Heart left ventricle (tissue), 16 donors: Measurements from ENCODE around the gene INPP4A. TPM values are rescaled to one million over a fixed set of nuclear protein-coding genes. Genes with fewer than 3 reads are reported as not detected.

ENCODE experiments used
- ATAC-seq, 4 donors: fragments of 200-7000 bp; cut with Tn5 transposase; one replicate each; pipeline ENCODE4 v1.9.1; 2020 to 2022; ENCODE audit warnings: moderate library complexity in 4 of 4, mild to moderate bottlenecking in 3 of 4, moderate number of reproducible peaks in 1 of 4
- DNase-seq, 5 donors: peaks; one replicate each; pipeline ENCODE4 v3.0.0-alpha.2; 2020
- H3K27ac ChIP-seq, 12 donors: fragments of 200-600 bp; sonication (generic) in 4 of 12; one replicate each; pipeline versions ENCODE4 v1.5.0 to v1.8.0; 2016 to 2022; ENCODE audit warnings: mild to moderate bottlenecking in 2 of 12
- H3K27me3 ChIP-seq, 9 donors: fragments of 200-600 bp; sonication (generic) in 2 of 9; one replicate each; pipeline versions ENCODE4 v1.5.1 to v1.8.0; 2016 to 2022; ENCODE audit warnings: mild to moderate bottlenecking in 3 of 9
- H3K36me3 ChIP-seq, 9 donors: fragments of 200-600 bp; sonication (generic) in 2 of 9; one replicate each; pipeline versions ENCODE4 v1.5.0 to v1.8.0; 2018 to 2022; ENCODE audit warnings: mild to moderate bottlenecking in 2 of 9
- H3K4me1 ChIP-seq, 12 donors: fragments of 200-600 bp; sonication (generic) in 4 of 12; one replicate each; pipeline versions ENCODE4 v1.5.0 to v1.8.0; 2016 to 2022; ENCODE audit warnings: mild to moderate bottlenecking in 3 of 12
- H3K4me3 ChIP-seq, 12 donors: fragments of 200-600 bp; sonication (generic) in 4 of 12; one replicate each; pipeline versions ENCODE4 v1.5.0 to v1.8.0; 2017 to 2022; ENCODE audit warnings: mild to moderate bottlenecking in 9 of 12, moderate library complexity in 4 of 12
- H3K9me3 ChIP-seq, 12 donors: fragments of 200-600 bp; sonication (generic) in 4 of 12; one replicate each; pipeline versions ENCODE4 v1.5.0 to v1.8.0; 2016 to 2022; ENCODE audit warnings: mild to moderate bottlenecking in 1 of 12
- CTCF ChIP-seq, 12 donors: fragments of 200-600 bp; sonication (generic) in 4 of 12; IDR thresholded peaks; one replicate each; pipeline versions ENCODE4 v1.5.0 to v1.8.0; 2018 to 2022; ENCODE audit warnings: antibody characterized with exemption in 12 of 12, mild to moderate bottlenecking in 5 of 12
- POLR2A ChIP-seq, 2 donors: fragments of 450-650 bp; IDR thresholded peaks; one replicate each; pipeline ENCODE4 v1.6.1; 2017; ENCODE audit warnings: antibody characterized with exemption in 2 of 2, mild to moderate bottlenecking in 2 of 2, moderate library complexity in 2 of 2
- WGBS, 4 donors: extraction: QIAGEN DNeasy Blood & Tissue Kit in 2 of 4; methylation state at CpG; one replicate each; pipeline versions ENCODE4 v1.1.5 to v1.1.7; 2013 to 2018; 5-methylcytosine and 5-hydroxymethylcytosine counted together
- intact Hi-C, 10 donors: fragments of 100-400 bp; cut with DNase I; formaldehyde crosslinking; loops; one replicate each; pipeline versions ENCODE4 v1.11.1 to v1.14.2; 2022
- polyA plus RNA-seq, 2 donors: library from polyadenylated mRNA; stranded (reverse); fragments of 200-250 nt; gene quantifications; one replicate each; pipeline ENCODE4 v1.2.3, GENCODE V29; 2013
- total RNA-seq, 9 donors: library from RNA; depleted of rRNA in 2 of 9; stranded (reverse); fragments of >200 nt in 2 of 9; fragmentation: NEBNext Ultra II Directional in 3 of 9; extraction: Animal tissue kit (Norgen Biotek cat#: 25700) in 3 of 9; gene quantifications; one replicate each; pipeline versions ENCODE4 v1.1.0 to v1.2.4, GENCODE V29; 2016 to 2023
- donor health status: ischemic (EF 13 %, LVEDD 7.1; RV severe dilation, severe dysfunction).
- donor health status: healthy with polysubstance abuse.
- donor health status: DM: no; HTN: yes; CAD: no.
- donor health status: DM: no; HTN: no; CAD: no.
- donor health status: ischemic (EF 25% LVEDD 6.9; RV normal size, moderate dysfunction).
- donor health status: ischemic (EF 25% LVEDD 5.7; RV mildly dilated, moderate dysfunction).
- donor health status: healthy.
- donor health status: DM: yes; HTN: yes; CAD: no.
- donor health status: ischemic (EF 35%, LVEDD 5.7; RV mildly dilated, moderate dysfunction).
- donor health status: nonischemic (EF 11% LVEDD 7.7; RV severe dilation, severe dysfunction).
- donor health status: DM: yes; HTN: yes; CAD: no.
- donor health status: PGD.
- donor health status: ischemic (EF 29% LVEDD 5.4; RV normal size, mild dysfunction).
- donor health status: nonischemic (EF 23%, LVEDD 6.1; RV moderate dilation, normal function).

INPP4A gene
- total and polyA plus RNA-seq, 11 donors: 5.1 to 30.5 (median 20.3) TPM

- no peak for ATAC-seq
- Histone ChIP-seq H3K4me1 (peaks cover 0 to 18% (median 7%) of the 10 kb centered on the region in 12 donors), H3K9me3 (no peaks in the 10 kb centered on the region), H3K27ac (no peak overlapping the region), H3K27me3 (no peaks in the 10 kb centered on the region), H3K36me3 (peaks cover 0 to 98% (median 71%) of the 10 kb centered on the region in 9 donors), H3K4me3 (no peak overlapping the region)
- intact Hi-C loops: no loop called here
- no peak for TF ChIP-seq CTCF (IDR thresholded peaks at IDR 0.05)
- TF ChIP-seq POLR2A (IDR thresholded peaks at IDR 0.05): no peak
- 93 to 96% (median 95%) methylated on average over 6 of the region's 6 CpGs for WGBS, 4 donors
- no peak for DNase-seq
Measured at GRCh38 chr2:98551316-98551715, 106.7 kb downstream of the INPP4A start.

GRCh38 chr2:98552499-98553179, 108.0 kb downstream of the INPP4A start:
- no peaks in the 10 kb centered on the region for H3K27me3 ChIP-seq
- no peak for DNase-seq
- peaks cover 0 to 26% (median 8%) of the 10 kb centered on the region in 12 donors for H3K4me1 ChIP-seq
- H3K4me3 ChIP-seq: no peak overlapping the region
- H3K27ac ChIP-seq: no peak overlapping the region
- no peaks in the 10 kb centered on the region for H3K9me3 ChIP-seq
- 97 to 98% (median 97%) methylated on average over 7 of the region's 7 CpGs for WGBS, 4 donors
- TF ChIP-seq CTCF (IDR thresholded peaks at IDR 0.05): no peak
- no peak for TF ChIP-seq POLR2A (IDR thresholded peaks at IDR 0.05)
- H3K36me3 ChIP-seq: peaks cover 0 to 98% (median 63%) of the 10 kb centered on the region in 9 donors
- no peak for ATAC-seq
- intact Hi-C loops: no loop called here

- H3K27ac ChIP-seq: peak overlapping the region in 1 of 12 donors; percentile 22
- DNase-seq (no peak), ATAC-seq (no peak)
- H3K4me3 ChIP-seq: no peak overlapping the region
- peaks cover 0 to 99% (median 62%) of the 10 kb centered on the region in 9 donors for H3K36me3 ChIP-seq
- peaks cover 0 to 31% (median 8%) of the 10 kb centered on the region in 12 donors for H3K4me1 ChIP-seq
- no peaks in the 10 kb centered on the region for H3K27me3 ChIP-seq
- TF ChIP-seq POLR2A (IDR thresholded peaks at IDR 0.05) (no peak), CTCF (IDR thresholded peaks at IDR 0.05) (no peak)
- no peaks in the 10 kb centered on the region for H3K9me3 ChIP-seq
- intact Hi-C loops: no loop called here
- WGBS, 4 donors: 82 to 90% (median 86%) methylated on average over 9 to 10 of the region's 10 CpGs
Measured at GRCh38 chr2:98554116-98554861, 109.6 kb downstream of the INPP4A start.

- intact Hi-C loops: no loop called here
- Histone ChIP-seq H3K27ac (peak overlapping the region in 1 of 12 donors; percentile 42), H3K27me3 (no peaks in the 10 kb centered on the region), H3K4me1 (peaks cover 0 to 45% (median 17%) of the 10 kb centered on the region in 12 donors), H3K9me3 (no peaks in the 10 kb centered on the region), H3K36me3 (peaks cover 0 to 98% (median 62%) of the 10 kb centered on the region in 9 donors), H3K4me3 (no peak overlapping the region)
- DNase-seq (no peak), ATAC-seq (no peak)
- TF ChIP-seq POLR2A (IDR thresholded peaks at IDR 0.05) (no peak), CTCF (IDR thresholded peaks at IDR 0.05) (no peak)
- WGBS, 4 donors: 95 to 97% (median 96%) methylated on average over 8 of the region's 8 CpGs
Measured at GRCh38 chr2:98555696-98556095, 111.0 kb downstream of the INPP4A start.
